Measurements from ENCODE around the gene FAM120A.

DNA sequence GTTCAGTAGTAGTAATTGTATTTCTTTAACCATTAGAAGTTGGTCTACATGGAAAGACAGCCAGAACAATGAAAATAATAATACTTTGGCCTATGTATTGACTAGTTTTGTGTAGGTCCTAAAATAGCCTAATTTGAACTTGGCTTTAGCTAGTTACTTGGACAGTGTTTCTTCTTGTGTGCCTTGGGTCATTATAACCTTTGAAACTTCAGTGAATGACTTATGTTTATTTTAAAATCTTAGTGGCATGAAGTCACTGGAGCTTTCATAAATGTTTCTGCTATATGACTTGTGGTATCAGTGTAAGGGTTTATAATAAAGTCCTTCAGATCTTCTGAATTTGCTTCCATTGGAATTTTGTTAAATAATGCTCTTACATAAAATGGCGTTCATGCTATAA is 4.5 kb downstream of the FAM120A start:
- TF ChIP-seq, protein P1, sequence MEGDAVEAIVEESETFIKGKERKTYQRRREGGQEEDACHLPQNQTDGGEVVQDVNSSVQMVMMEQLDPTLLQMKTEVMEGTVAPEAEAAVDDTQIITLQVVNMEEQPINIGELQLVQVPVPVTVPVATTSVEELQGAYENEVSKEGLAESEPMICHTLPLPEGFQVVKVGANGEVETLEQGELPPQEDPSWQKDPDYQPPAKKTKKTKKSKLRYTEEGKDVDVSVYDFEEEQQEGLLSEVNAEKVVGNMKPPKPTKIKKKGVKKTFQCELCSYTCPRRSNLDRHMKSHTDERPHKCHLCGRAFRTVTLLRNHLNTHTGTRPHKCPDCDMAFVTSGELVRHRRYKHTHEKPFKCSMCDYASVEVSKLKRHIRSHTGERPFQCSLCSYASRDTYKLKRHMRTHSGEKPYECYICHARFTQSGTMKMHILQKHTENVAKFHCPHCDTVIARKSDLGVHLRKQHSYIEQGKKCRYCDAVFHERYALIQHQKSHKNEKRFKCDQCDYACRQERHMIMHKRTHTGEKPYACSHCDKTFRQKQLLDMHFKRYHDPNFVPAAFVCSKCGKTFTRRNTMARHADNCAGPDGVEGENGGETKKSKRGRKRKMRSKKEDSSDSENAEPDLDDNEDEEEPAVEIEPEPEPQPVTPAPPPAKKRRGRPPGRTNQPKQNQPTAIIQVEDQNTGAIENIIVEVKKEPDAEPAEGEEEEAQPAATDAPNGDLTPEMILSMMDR (IDR thresholded peaks at IDR 0.05), result no peak
- TF ChIP-seq EP300 (IDR thresholded peaks at IDR 0.05), result no peak

All from upper lobe of left lung (tissue), 4 donors.